WTC11 (cell line): ENCODE results near the gene PSME2.

Experiments used
- SP1 ChIP-seq: sonication (generic); formaldehyde crosslinking; conservative IDR thresholded peaks from 2 replicates; pipeline ENCODE4 v1.8.1; 2022; ENCODE audit warnings: missing genetic modification reagents
- ZNF317 ChIP-seq: sonication (generic); formaldehyde crosslinking; IDR thresholded peaks from 2 replicates; pipeline ENCODE4 v1.8.1; 2023; ENCODE audit warnings: low read depth, mild to moderate bottlenecking, moderate library complexity, missing genetic modification reagents, borderline replicate concordance
- TF ChIP-seq, protein P1 (sequence below): sonication (generic); formaldehyde crosslinking; IDR thresholded peaks from 2 replicates; pipeline ENCODE4 v1.8.1; 2022; ENCODE audit warnings: low read depth, mild to moderate bottlenecking, moderate library complexity, missing genetic modification reagents, borderline replicate concordance

DNA sequence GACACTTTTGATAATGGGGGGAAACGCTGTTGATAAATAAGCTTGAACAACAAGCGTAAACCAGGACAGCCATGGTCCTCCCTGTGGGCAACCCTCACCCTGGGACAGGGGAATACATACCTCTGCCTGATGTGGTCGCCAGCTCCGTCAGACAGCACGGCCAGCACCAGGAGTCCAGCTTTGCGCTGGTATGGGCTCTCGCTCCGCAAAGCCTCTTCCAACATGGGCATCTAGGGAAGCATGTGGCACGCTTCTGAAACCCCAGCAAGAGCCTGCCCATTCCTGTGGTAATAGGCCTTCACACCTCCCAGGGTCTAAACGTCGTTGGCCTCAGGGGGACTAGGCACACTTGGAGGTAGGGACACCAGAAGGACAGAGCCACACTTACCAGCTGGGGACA lies 39.3 kb upstream of the PSME2 start:
- TF ChIP-seq ZNF317 (CRISPR knock-in tag): no peak
- no peak for TF ChIP-seq SP1 (CRISPR knock-in tag)
- TF ChIP-seq, protein P1, sequence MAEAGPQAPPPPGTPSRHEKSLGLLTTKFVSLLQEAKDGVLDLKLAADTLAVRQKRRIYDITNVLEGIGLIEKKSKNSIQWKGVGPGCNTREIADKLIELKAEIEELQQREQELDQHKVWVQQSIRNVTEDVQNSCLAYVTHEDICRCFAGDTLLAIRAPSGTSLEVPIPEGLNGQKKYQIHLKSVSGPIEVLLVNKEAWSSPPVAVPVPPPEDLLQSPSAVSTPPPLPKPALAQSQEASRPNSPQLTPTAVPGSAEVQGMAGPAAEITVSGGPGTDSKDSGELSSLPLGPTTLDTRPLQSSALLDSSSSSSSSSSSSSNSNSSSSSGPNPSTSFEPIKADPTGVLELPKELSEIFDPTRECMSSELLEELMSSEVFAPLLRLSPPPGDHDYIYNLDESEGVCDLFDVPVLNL (CRISPR knock-in tag): no peak
